Cerebellar nuclear complex (tissue), 1 donor: Measurements from ENCODE around the gene ZNF718.
"Not testable (repeated sequence)": the region's sequence is repeated elsewhere in the genome, so short reads cannot be mapped to it uniquely, and the experiment has no call there.

Experiments
- DNase-seq, 2 experiments: peaks; one replicate each; lab custom pipeline; 2025; lab: John Stamatoyannopoulos, UW

The ZNF718 gene

GRCh38 chr4:124275-125081 is at the start of gene ZNF718:
TSS of gene ZNF718 (plus strand) at chr4:124501. CDS start at chr4:124671, 170 bp downstream.
- DNase-seq = peak; percentile 80 to 90

GRCh38 chr4:85951-86350 is 38.4 kb upstream of the ZNF718 start:
- no peak for DNase-seq

GRCh38 chr4:86559-87324 is 37.6 kb upstream of the ZNF718 start:
- not testable (repeated sequence) for DNase-seq

- DNase-seq = no peak
Measured at GRCh38 chr4:98386-98785, 25.9 kb upstream of the ZNF718 start.

GRCh38 chr4:99863-100262 is 24.4 kb upstream of the ZNF718 start:
- no peak for DNase-seq

- no peak for DNase-seq
Measured at GRCh38 chr4:107083-107443, 17.2 kb upstream of the ZNF718 start.

GRCh38 chr4:107444-108429 is 16.6 kb upstream of the ZNF718 start:
- DNase-seq = no peak

GRCh38 chr4:112771-113170 is 11.5 kb upstream of the ZNF718 start:
- no peak for DNase-seq

- DNase-seq = no peak
Measured at GRCh38 chr4:113732-114131, 10.6 kb upstream of the ZNF718 start.

GRCh38 chr4:114149-114548 is 10.2 kb upstream of the ZNF718 start:
- no peak for DNase-seq

GRCh38 chr4:116499-116898 is 7.8 kb upstream of the ZNF718 start:
- DNase-seq = no peak

GRCh38 chr4:120616-121015 is 3.7 kb upstream of the ZNF718 start:
- DNase-seq = no peak

GRCh38 chr4:121408-122084 is 2.8 kb upstream of the ZNF718 start:
- DNase-seq = no peak

- DNase-seq = not testable (repeated sequence)
Measured at GRCh38 chr4:123922-124274, 403 bp upstream of the ZNF718 start.

GRCh38 chr4:125091-125771 is 930 bp downstream of the ZNF718 start:
- DNase-seq = no peak

GRCh38 chr4:125833-126232 is 1.5 kb downstream of the ZNF718 start:
- no peak for DNase-seq

GRCh38 chr4:132483-132882 is 8.2 kb downstream of the ZNF718 start:
- DNase-seq = no peak

GRCh38 chr4:138935-139334 is 14.6 kb downstream of the ZNF718 start:
- no peak for DNase-seq

- no peak for DNase-seq
Measured at GRCh38 chr4:139691-140090, 15.4 kb downstream of the ZNF718 start.

- no peak for DNase-seq
Measured at GRCh38 chr4:146621-147020, 22.3 kb downstream of the ZNF718 start.

- DNase-seq = no peak
Measured at GRCh38 chr4:147233-147632, 22.9 kb downstream of the ZNF718 start.
